ENCODE data around the gene FHOD3.

DNA sequence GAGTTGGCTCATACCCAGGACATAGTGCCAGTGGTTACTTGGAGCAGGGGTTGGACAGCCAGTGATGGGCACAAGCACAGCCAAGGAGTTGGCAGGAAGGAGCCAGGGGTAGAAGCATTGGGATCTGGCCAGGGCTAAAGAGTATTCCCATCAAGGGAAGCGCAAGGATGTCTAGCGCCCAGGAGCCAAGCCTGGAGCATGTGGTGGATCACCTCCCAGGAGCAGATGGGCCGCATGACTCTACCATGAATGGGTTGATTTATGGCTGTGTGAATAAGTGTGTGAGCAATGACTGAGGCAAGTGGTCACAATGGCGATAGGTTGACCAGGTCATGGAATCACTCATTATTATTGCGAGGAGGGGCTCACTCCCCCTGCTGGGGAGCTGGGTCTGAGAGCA lies 111.1 kb downstream of the FHOD3 start:
- TF ChIP-seq, protein P1, sequence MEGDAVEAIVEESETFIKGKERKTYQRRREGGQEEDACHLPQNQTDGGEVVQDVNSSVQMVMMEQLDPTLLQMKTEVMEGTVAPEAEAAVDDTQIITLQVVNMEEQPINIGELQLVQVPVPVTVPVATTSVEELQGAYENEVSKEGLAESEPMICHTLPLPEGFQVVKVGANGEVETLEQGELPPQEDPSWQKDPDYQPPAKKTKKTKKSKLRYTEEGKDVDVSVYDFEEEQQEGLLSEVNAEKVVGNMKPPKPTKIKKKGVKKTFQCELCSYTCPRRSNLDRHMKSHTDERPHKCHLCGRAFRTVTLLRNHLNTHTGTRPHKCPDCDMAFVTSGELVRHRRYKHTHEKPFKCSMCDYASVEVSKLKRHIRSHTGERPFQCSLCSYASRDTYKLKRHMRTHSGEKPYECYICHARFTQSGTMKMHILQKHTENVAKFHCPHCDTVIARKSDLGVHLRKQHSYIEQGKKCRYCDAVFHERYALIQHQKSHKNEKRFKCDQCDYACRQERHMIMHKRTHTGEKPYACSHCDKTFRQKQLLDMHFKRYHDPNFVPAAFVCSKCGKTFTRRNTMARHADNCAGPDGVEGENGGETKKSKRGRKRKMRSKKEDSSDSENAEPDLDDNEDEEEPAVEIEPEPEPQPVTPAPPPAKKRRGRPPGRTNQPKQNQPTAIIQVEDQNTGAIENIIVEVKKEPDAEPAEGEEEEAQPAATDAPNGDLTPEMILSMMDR (conservative IDR thresholded peaks at IDR 0.05; ENCODE audit: low read length), result no peak
- TF ChIP-seq EZH2phosphoT487 (IDR thresholded peaks at IDR 0.05; ENCODE audit: borderline replicate concordance), result no peak
